ENCODE results near the gene NOPCHAP1. TPM values are rescaled to one million over a fixed set of nuclear protein-coding genes. Genes with fewer than 3 reads are reported as not detected.

The NOPCHAP1 gene
- total RNA-seq, 6 experiments from 2014 or later: 2.1 to 7.7 (median 6.1) TPM

DNA sequence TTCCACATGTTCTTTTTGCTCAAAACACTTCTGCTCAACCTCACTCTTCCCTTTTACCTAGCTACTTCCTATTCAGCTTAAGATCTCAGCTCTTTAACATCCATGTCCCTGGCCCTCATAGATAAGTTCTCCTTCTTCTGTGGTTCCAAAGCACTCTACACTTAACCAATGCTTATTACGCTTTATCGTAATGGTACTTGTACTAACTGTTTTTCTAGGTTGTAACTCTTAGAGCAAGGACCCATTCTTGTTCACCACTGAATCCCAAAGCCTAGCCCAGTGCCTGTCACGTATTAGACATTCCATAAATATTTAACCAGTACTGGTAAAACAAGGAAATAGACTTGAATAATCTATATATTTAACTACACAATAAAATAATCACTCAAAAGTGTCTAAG, 33.3 kb upstream of the NOPCHAP1 start:
- TF ChIP-seq POLR2A (IDR thresholded peaks at IDR 0.05) (no peak), CTCF (IDR thresholded peaks at IDR 0.05) (no peak)
- peak overlapping the region; percentile 19 to 61 (median 34) for H3K27ac ChIP-seq
- no peak overlapping the region for H3K4me3 ChIP-seq
- no peaks in the 10 kb centered on the region for H3K9me3 ChIP-seq
- no peaks in the 10 kb centered on the region for H3K27me3 ChIP-seq
- no peaks in the 10 kb centered on the region for H3K36me3 ChIP-seq
- no peak for DNase-seq
- intact Hi-C loops (cut with DNase I): no loop called here
- H3K4me1 ChIP-seq: peaks cover 0 to 59% (median 3%) of the 10 kb centered on the region in 4 donors
- peak in 1 of 4 donors; percentile 11 for ATAC-seq
- WGBS (ENCODE audit: insufficient coverage, low coverage, low lambda C conversion rate, missing lambda C conversion rate): 69% methylated on average over 3 of the region's 3 CpGs

- no peaks in the 10 kb centered on the region for H3K27me3 ChIP-seq
- DNase-seq (no peak), ATAC-seq (peak in 3 of 4 donors; percentile 15 to 25 (median 21))
- intact Hi-C loops (cut with DNase I): no loop called here
- H3K4me3 ChIP-seq: no peak overlapping the region
- 26% methylated on average over 2 of the region's 2 CpGs for WGBS (ENCODE audit: insufficient coverage, low coverage, low lambda C conversion rate, missing lambda C conversion rate)
- H3K9me3 ChIP-seq: no peaks in the 10 kb centered on the region
- peaks cover 0 to 54% (median 3%) of the 10 kb centered on the region in 4 donors for H3K4me1 ChIP-seq
- H3K36me3 ChIP-seq: no peaks in the 10 kb centered on the region
- H3K27ac ChIP-seq: peak overlapping the region; percentile 8 to 61 (median 34)
- TF ChIP-seq CTCF (IDR thresholded peaks at IDR 0.05): no peak
- TF ChIP-seq POLR2A (IDR thresholded peaks at IDR 0.05): no peak
Observed at GRCh38 chr12:104953323-104953722, 32.8 kb upstream of the NOPCHAP1 start.

- H3K4me3 ChIP-seq: no peak overlapping the region
- no peaks in the 10 kb centered on the region for H3K36me3 ChIP-seq
- peaks cover 0 to 55% (median 7%) of the 10 kb centered on the region in 4 donors for H3K4me1 ChIP-seq
- TF ChIP-seq CTCF (IDR thresholded peaks at IDR 0.05) (no peak), POLR2A (IDR thresholded peaks at IDR 0.05) (no peak)
- DNase-seq (no peak), ATAC-seq (no peak)
- intact Hi-C loops (cut with DNase I): no loop called here
- H3K9me3 ChIP-seq: no peaks in the 10 kb centered on the region
- no peak overlapping the region for H3K27ac ChIP-seq
- 94% methylated on average over 2 of the region's 2 CpGs for WGBS (ENCODE audit: insufficient coverage, low coverage, low lambda C conversion rate, missing lambda C conversion rate)
- no peaks in the 10 kb centered on the region for H3K27me3 ChIP-seq
Observed at GRCh38 chr12:104955703-104956102, 30.4 kb upstream of the NOPCHAP1 start.

GRCh38 chr12:104956870-104957718, 29.0 kb upstream of the NOPCHAP1 start:
- 29% methylated on average over 13 of the region's 13 CpGs for WGBS (ENCODE audit: insufficient coverage, low coverage, low lambda C conversion rate, missing lambda C conversion rate)
- peaks cover 0 to 42% (median 7%) of the 10 kb centered on the region in 4 donors for H3K4me1 ChIP-seq
- H3K4me3 ChIP-seq: peak overlapping the region; percentile 75 to 83 (median 80)
- DNase-seq (no peak), ATAC-seq (no peak)
- intact Hi-C loops (cut with DNase I): no loop called here
- H3K9me3 ChIP-seq: no peaks in the 10 kb centered on the region
- no peaks in the 10 kb centered on the region for H3K27me3 ChIP-seq
- TF ChIP-seq CTCF (IDR thresholded peaks at IDR 0.05) (no peak), POLR2A (IDR thresholded peaks at IDR 0.05) (no peak)
- H3K36me3 ChIP-seq: no peaks in the 10 kb centered on the region
- peak overlapping the region; percentile 87 to 93 (median 91) for H3K27ac ChIP-seq

All from right lobe of liver (tissue), 6 donors.